GM12892 (cell line): Measurements from ENCODE around the gene PTGES3. TPM values are rescaled to one million over a fixed set of nuclear protein-coding genes. Genes with fewer than 3 reads are reported as not detected.
"Not testable (repeated sequence)": the region's sequence is repeated elsewhere in the genome, so short reads cannot be mapped to it uniquely, and the experiment has no call there.

ENCODE experiments used
- DNase-seq: peaks from one replicate; pipeline ENCODE4 v3.0.0; 2011; ENCODE audit not compliant: insufficient read length
- FAIRE-seq: peaks from 2 replicates; lab custom pipeline; 2011; peaks lifted over from hg19 to GRCh38; lab: Jason Lieb, UNC
- POLR2A ChIP-seq: IDR thresholded peaks from 2 replicates; pipeline ENCODE4 v1.6.1; 2011; ENCODE audit warnings: low read depth, low read length, control low read depth
- POLR2AphosphoS5 ChIP-seq: IDR thresholded peaks from 2 replicates; pipeline ENCODE4 v1.6.1; 2011; ENCODE audit warnings: low read depth, low read length, control low read depth
- TAF1 ChIP-seq: IDR thresholded peaks from 2 replicates; pipeline ENCODE4 v1.6.1; 2011; ENCODE audit warnings: low read depth, mild to moderate bottlenecking, control low read depth, low read length, borderline replicate concordance
- polyA plus RNA-seq: library from polyadenylated mRNA; unstranded; fragments of >200 nt; gene quantifications from one replicate; pipeline ENCODE4 v1.2.1, GENCODE V29; 2012; ENCODE audit warnings: missing spikeins, inconsistent platforms; ENCODE audit not compliant: missing spikeins

PTGES3 gene, protein sequence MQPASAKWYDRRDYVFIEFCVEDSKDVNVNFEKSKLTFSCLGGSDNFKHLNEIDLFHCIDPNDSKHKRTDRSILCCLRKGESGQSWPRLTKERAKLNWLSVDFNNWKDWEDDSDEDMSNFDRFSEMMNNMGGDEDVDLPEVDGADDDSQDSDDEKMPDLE
- 297 TPM for polyA plus RNA-seq

DNA sequence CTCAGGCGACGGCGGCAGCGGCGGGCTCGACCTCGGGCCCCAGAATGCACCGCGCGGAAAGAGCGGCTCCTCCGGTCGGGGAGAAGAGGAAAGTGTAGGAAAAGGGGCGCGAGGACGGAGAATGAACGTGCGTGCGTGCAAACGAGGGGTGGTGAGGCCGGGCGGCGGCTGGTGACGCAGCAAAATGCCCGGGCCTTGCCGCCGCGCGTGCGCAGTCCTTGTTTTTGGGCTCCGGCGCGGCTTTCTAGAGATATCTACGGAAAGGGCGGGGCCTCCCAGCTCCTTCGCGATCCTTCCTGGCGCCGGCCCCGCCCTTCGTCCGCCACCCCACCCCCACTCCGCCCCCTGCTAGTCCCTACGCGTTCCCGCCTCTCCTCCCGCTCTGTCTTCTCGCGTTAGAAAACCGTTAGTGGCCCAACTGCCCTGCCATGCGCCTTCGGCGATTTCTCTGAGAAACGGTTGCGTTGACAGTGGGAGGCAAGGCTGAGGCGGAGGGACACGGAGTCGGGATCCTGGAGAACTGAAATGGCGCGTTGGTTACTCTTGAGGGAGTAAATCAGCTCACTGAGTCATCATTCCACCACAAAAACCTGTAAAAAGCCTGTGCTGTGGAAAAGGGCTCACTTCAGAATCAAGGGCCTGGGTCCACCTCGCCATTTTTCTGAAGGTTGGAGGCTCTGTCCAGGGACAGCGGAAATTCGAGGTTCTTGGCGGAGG, at the start of gene PTGES3:
PTGES3 (minus strand) TSS at position 156 of the 717 bp plus-strand sequence. CDS start 285 bp downstream, outside the sequence.
- FAIRE-seq (peak; percentile 94), DNase-seq (peak; percentile 85)
- TF ChIP-seq TAF1 (peak; percentile 91), POLR2A (peak; percentile 91), POLR2AphosphoS5 (peak; percentile 97)

DNA sequence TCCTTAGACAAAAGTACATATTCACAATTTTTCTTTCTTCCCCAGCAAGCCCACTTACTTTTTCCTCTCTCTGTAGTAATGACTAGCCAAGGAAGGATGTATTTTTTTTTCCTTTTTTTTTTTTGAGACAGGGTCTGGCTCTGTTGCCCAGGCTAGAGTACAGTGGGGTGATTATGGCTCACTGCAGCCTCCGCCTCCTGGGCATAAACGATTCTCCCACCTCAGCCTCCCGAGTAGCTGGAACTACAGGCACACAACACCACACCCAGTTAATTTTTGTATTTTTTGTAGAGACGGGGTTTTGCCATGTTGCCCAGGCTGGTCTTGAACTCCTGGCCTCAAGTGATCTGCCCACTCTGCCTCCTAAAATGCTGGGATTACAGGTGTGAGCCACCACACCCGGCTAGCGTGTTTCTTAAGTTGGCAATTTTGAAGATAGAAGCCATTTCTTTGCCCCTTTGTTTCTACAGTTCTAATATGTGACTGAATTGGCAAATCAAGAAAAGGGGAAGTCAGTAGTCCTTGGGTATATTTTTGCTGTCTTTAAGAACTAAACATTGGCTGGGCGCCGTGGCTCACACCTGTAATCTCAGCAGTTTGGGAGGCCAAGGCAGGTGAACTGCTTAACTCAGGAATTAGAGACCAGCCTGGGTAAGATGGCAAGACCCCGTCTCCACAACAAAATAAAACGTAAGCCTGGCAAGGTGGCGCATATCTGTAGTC, 40.2 kb upstream of the PTGES3 start:
- DNase-seq (no peak), FAIRE-seq (no peak)
- TF ChIP-seq TAF1 = no peak

DNA sequence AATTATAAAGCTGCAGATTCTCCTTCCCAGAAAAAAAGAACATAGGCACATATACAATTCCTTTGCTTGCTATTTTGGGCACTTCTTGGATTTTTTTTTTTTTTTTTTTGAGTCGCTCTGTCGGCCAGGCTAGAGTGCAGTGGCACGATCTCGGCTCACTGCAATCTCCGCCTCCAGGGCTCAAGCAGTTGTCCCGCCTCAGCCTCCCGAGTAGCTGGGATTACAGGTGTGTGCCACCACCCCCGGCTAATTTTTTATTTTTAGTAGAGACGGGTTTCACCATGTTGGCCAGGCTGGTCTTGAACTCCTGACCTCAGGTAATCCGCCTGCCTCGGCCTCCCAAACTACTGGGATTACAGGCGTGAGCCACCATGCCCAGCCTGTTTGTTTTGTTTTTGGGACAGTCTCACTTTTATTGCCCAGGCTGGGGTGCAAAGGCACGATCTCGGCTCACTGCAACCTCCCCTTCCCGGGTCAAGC, 38.2 kb upstream of the PTGES3 start:
- DNase-seq, FAIRE-seq: not testable (repeated sequence)

DNA sequence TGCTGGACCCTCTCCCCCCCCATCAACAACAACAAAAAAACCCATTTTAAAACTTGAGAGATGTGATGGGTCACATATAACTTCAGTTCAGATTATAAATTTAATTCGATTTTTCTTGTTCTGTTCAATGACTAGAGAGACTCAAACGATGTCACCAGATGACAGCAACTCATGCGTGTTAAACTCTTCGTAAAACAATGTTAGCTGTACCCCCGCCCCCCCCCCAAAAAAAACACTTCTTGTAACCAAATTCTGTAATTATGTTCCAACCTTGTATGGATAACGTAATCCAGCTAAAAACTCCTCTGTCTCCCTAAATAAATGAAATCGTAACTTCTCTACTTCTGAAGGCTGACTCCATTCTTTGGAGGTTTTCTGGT, 37.6 kb upstream of the PTGES3 start:
- DNase-seq (no peak), FAIRE-seq (no peak)
- TF ChIP-seq TAF1 = no peak

DNA sequence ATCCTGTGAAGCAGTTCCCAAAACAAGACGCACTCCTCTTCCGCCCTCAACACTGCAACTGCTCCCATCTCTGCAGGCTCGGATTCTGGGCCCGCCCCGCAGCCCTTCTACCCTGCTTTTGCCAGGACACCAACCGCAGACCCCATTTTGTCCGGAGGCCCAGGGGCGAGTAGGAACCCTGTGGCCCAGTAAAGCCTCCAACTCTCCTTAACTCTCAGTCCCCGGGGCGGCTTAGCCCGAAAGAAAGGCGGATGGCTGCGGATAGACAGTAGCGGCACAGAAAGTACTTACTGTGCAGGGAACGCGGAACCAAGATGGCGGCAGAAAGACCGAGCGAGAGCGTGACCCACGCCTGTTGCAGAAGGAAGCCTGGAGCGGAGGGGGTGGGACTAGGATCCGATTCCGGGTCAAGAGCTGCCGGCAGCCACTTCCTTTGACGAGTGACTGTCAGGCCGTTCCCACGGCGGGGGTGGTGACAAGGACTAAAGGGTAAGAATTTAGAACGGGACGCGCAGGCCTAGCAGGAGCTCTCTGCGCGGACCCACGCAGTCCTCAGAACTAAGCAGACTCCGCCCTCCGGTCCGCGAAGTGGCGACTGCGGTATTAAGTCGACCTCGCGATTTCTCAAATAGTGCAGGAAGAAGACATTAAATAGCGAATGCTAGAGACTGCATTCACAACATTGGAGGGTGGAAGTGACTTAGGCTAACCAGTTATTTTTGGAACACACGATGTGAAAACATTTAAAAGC, 37.1 kb upstream of the PTGES3 start, which contains the start of gene NACA:
NACA (minus strand) TSS at position 328 of the 751 bp plus-strand sequence. CDS start 778 bp downstream, outside the sequence.
- FAIRE-seq (peak; percentile 94), DNase-seq (peak; percentile 95)
- TF ChIP-seq POLR2AphosphoS5 (peak; percentile 98), POLR2A (peak; percentile 98), TAF1 (peak; percentile 97)

DNA sequence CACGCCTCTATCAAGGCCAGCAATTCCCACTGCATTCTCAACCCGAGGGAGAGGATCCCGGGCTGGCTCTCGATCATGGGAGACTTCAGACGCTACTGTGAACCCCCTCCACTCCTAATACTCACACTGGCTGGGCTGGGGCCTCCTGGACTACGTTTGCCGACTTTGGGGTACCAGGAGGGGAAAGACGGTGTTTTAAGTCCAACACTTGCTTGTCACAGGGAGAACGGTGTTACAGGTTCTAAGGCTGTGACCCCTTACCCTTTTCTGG, 36.6 kb upstream of the PTGES3 start:
- DNase-seq (no peak), FAIRE-seq (peak; percentile 5)
- TF ChIP-seq POLR2A (no peak), POLR2AphosphoS5 (no peak), TAF1 (no peak)

DNA sequence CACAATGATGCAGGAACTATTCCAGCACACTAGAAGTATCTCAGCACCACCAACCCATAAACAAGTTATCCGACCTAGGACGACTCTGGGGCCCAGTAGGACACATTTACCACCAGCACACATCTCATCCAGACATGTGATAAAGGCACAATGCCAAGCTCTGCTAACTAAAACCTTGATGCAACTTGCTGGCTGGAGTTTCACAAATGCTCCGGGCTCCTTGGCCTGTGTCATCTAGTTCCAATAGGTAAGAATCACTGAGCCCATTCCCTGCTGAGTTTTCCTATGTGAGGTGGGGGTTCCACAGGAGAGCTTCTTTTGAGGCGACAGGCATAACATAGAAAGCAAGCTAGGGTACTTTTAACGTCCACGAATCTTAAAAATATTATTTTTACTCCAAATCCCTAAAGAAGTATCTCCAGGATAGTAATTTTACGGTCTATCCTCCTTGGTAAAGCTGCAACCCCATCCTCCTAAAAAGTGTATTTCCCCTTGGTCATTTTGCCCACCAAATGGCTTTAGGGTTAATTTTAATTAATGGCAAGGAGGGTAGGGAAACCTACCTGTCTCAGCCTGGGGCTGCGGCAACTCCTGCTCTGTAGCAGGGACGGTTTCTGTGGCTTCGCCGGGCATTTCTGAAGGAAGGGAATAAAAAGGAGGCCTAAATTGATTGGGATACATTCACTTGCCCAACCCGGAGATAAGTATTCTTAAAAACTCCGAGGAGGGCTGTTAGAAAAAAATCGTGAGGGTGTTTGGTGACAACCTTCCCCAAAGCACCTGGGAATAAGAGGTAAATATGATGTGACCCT, 36.0 kb upstream of the PTGES3 start:
- DNase-seq (no peak), FAIRE-seq (no peak)
- TF ChIP-seq TAF1 (no peak), POLR2A (no peak), POLR2AphosphoS5 (no peak)

DNA sequence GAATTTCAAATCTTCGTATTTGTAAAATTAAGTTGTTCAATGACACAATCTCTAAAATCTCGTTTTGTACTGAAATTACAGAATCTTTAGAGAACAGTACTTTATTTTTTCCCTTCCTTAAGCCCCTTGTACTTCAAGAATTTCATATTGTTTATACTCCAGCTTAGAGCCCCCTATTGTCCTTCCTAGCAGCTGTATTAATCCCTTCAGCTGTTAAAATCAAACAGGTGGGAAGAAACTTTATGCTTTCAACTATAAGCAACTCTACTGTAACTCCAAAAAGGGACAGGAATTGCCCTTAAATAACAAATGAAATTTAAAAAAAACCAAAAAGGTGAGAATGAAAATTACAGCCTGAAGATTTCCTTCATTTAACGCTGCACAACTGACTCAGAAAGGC, 35.3 kb upstream of the PTGES3 start:
- no peak for FAIRE-seq
- TF ChIP-seq TAF1 (no peak), POLR2A (no peak), POLR2AphosphoS5 (no peak)
- no peak for DNase-seq

DNA sequence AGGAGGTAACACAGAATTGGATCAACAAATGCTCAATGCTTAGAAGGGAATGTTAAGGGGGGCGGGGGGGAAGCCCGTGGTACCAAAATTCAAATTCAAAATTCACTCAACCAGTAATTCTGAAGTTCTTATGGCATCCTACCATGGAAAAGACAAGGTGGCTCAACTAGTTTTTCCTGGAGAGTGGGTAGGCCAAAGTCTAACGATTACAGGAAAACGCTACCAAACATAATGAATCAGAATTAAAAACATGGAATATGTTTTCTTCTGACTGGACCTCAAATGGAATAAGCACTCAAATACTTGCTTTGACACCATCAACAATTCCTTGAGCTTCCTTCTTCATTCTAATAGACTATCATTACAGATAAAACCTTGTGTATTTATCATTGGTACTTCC, 34.7 kb upstream of the PTGES3 start:
- DNase-seq (no peak), FAIRE-seq (no peak)
- TF ChIP-seq TAF1 (no peak), POLR2AphosphoS5 (no peak), POLR2A (no peak)

DNA sequence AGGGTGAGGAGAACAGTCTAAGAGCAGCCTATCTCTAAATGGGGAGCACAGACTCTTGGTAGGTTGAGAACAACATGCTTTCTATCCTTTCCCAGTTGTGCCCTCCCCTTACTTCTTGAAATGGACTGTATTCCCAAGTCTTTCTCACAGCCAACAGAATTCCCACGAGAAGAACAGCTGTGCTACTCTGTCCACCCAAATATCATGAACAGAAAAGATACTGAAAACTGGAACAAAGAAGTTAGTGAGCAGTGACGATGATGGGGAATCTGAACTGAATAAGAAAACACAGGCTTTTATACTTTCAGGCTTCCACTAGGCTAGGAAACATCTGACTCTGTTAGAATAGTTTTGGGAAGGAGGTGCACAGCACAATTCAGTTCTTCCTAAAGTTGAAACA, 33.6 kb upstream of the PTGES3 start:
- FAIRE-seq = no peak
- TF ChIP-seq TAF1 = no peak
- TF ChIP-seq POLR2A = no peak
- no peak for TF ChIP-seq POLR2AphosphoS5
- no peak for DNase-seq

DNA sequence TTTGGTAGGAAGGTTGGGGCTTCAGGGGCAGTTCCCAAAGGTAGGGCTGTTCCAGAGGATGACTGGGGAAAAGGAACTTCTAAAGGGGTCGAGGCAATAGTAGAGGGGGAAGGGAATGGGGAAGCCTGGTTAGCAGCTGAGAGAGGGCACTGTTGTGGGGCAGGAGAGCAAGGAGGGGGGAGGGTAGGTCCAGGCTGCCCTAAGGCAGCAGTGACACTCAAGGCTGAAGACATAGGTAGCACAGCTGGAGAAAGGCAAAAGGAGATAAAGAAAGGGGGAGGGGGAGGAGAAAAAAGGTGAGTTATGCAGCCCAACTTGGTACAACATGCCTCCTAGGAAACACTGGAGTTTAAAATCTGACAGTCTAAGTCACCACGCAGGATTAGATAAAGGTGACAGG, 33.1 kb upstream of the PTGES3 start:
- FAIRE-seq (no peak), DNase-seq (no peak)
- no peak for TF ChIP-seq TAF1
- TF ChIP-seq POLR2A = no peak
- no peak for TF ChIP-seq POLR2AphosphoS5

DNA sequence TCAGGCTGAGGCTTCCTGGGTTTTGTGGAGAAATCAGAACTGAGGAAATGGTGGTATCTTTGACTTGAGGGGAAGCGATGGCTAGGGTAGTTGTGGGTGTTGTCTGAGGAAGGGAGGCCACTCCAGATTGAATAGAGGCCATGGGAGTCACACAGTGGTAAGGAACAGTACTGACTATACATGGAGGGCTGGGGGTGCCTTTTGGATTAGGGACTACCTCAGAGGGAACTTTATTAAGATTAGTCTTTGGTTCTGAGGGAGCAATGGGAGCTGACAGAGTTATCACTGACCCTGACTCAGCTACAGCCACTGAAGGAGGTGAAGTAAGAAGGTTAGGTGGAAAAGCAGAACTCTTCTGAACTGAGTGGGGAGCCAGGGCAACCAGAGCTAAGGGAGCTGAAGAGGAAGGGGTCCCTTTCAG, 32.7 kb upstream of the PTGES3 start:
- DNase-seq = no peak
- no peak for TF ChIP-seq TAF1
- TF ChIP-seq POLR2AphosphoS5 = no peak
- TF ChIP-seq POLR2A = no peak
- FAIRE-seq = no peak
